Large intestine (tissue), 12 donors: ENCODE data around the gene EIF6. TPM values are rescaled to one million over a fixed set of nuclear protein-coding genes. Genes with fewer than 3 reads are reported as not detected.
A peak's percentile ranks its signal among the peaks of the same experiment; 100 is the strongest.

Experiments
- DNase-seq, 2 donors: peaks; one replicate each; pipeline versions ENCODE4 v3.0.0 to v3.0.0-alpha.2; 2013
- H3K27ac ChIP-seq: one replicate; pipeline ENCODE4 v1.5.1; 2013; ENCODE audit warnings: low read length
- H3K27me3 ChIP-seq: 2 replicates; pipeline ENCODE4 v1.6.1; 2013; ENCODE audit warnings: low read length; ENCODE audit not compliant: control insufficient read depth, insufficient read depth
- H3K36me3 ChIP-seq: 2 replicates; pipeline ENCODE4 v1.6.1; 2013; ENCODE audit warnings: low read length; ENCODE audit not compliant: control insufficient read depth, insufficient read depth
- H3K4me1 ChIP-seq: one replicate; pipeline ENCODE4 v1.6.1; 2013; ENCODE audit warnings: low read length; ENCODE audit not compliant: control insufficient read depth, insufficient read depth
- H3K4me3 ChIP-seq: one replicate; pipeline ENCODE4 v1.5.1; 2013; ENCODE audit warnings: low read length
- H3K9me3 ChIP-seq: one replicate; pipeline ENCODE4 v1.6.1; 2013; ENCODE audit warnings: mild to moderate bottlenecking, low read depth, low read length, moderate library complexity; ENCODE audit not compliant: control insufficient read depth
- WGBS: methylation state at CpG from one replicate; pipeline ENCODE4 v1.1.5; 2013; ENCODE audit warnings: low lambda C conversion rate; ENCODE audit not compliant: insufficient coverage; 5-methylcytosine and 5-hydroxymethylcytosine counted together
- long read RNA-seq, 11 donors: transcript quantifications; one replicate each; lab custom pipeline, GENCODE V29; 2026
- polyA plus RNA-seq: library from polyadenylated mRNA; unstranded; fragments of 120-200 nt; gene quantifications from one replicate; pipeline ENCODE4 v1.2.1, GENCODE V29; 2013

Gene EIF6
- 172 TPM for polyA plus RNA-seq
- long read RNA-seq, donor 1, transcript EIF6-201 (6 exons, 1,252 nt): minor isoform, 16 of 127 reads
- long read RNA-seq, donor 1, transcript EIF6-203 (7 exons, 1,289 nt): major isoform, 27 of 127 reads
- long read RNA-seq, donor 1, partial matches to known transcripts: 77 of 127 reads
- long read RNA-seq, donor 1, other reads (novel, unspliced or antisense): 5 of 127 reads
- long read RNA-seq, donor 2, transcript EIF6-201 (6 exons, 1,252 nt): minor isoform, 40 of 269 reads
- long read RNA-seq, donor 2, transcript EIF6-203 (7 exons, 1,289 nt): major isoform, 56 of 269 reads
- long read RNA-seq, donor 2, partial matches to known transcripts: 170 of 269 reads
- long read RNA-seq, donor 2, other reads (novel, unspliced or antisense): 0 of 269 reads
- long read RNA-seq, donor 3, transcript EIF6-203 (7 exons, 1,289 nt): major isoform, 104 of 383 reads
- long read RNA-seq, donor 3, transcript EIF6-206 (6 exons, 932 nt): minor isoform, 6 of 383 reads
- long read RNA-seq, donor 3, transcript EIF6-201 (6 exons, 1,252 nt): minor isoform, 33 of 383 reads
- long read RNA-seq, donor 3, partial matches to known transcripts: 232 of 383 reads
- long read RNA-seq, donor 3, other reads (novel, unspliced or antisense): 7 of 383 reads
- long read RNA-seq, donor 4, transcript EIF6-203 (7 exons, 1,289 nt): major isoform, 5 of 24 reads
- long read RNA-seq, donor 4, partial matches to known transcripts: 15 of 24 reads
- long read RNA-seq, donor 4, other reads (novel, unspliced or antisense): 0 of 24 reads
- long read RNA-seq, donor 5, transcript EIF6-201 (6 exons, 1,252 nt): minor isoform, 12 of 85 reads
- long read RNA-seq, donor 5, transcript EIF6-203 (7 exons, 1,289 nt): major isoform, 29 of 85 reads
- long read RNA-seq, donor 5, partial matches to known transcripts: 43 of 85 reads
- long read RNA-seq, donor 5, other reads (novel, unspliced or antisense): 0 of 85 reads
- long read RNA-seq, donor 6, transcript EIF6-201 (6 exons, 1,252 nt): minor isoform, 24 of 117 reads
- long read RNA-seq, donor 6, transcript EIF6-203 (7 exons, 1,289 nt): major isoform, 44 of 117 reads
- long read RNA-seq, donor 6, partial matches to known transcripts: 46 of 117 reads
- long read RNA-seq, donor 6, other reads (novel, unspliced or antisense): 0 of 117 reads
- long read RNA-seq, donor 7, transcript EIF6-203 (7 exons, 1,289 nt): major isoform, 16 of 35 reads
- long read RNA-seq, donor 7, transcript EIF6-201 (6 exons, 1,252 nt): minor isoform, 8 of 35 reads
- long read RNA-seq, donor 7, partial matches to known transcripts: 8 of 35 reads
- long read RNA-seq, donor 7, other reads (novel, unspliced or antisense): 0 of 35 reads
- long read RNA-seq, donor 8, transcript EIF6-201 (6 exons, 1,252 nt): minor isoform, 32 of 278 reads
- long read RNA-seq, donor 8, transcript EIF6-203 (7 exons, 1,289 nt): major isoform, 84 of 278 reads
- long read RNA-seq, donor 8, partial matches to known transcripts: 159 of 278 reads
- long read RNA-seq, donor 8, other reads (novel, unspliced or antisense): 0 of 278 reads
- long read RNA-seq, donor 9, transcript EIF6-203 (7 exons, 1,289 nt): major isoform, 75 of 237 reads
- long read RNA-seq, donor 9, transcript EIF6-201 (6 exons, 1,252 nt): minor isoform, 27 of 237 reads
- long read RNA-seq, donor 9, partial matches to known transcripts: 128 of 237 reads
- long read RNA-seq, donor 9, other reads (novel, unspliced or antisense): 5 of 237 reads
- long read RNA-seq, donor 10, transcript EIF6-203 (7 exons, 1,289 nt): major isoform, 60 of 139 reads
- long read RNA-seq, donor 10, transcript EIF6-206 (6 exons, 932 nt): minor isoform, 5 of 139 reads
- long read RNA-seq, donor 10, transcript EIF6-201 (6 exons, 1,252 nt): minor isoform, 27 of 139 reads
- long read RNA-seq, donor 10, partial matches to known transcripts: 45 of 139 reads
- long read RNA-seq, donor 10, other reads (novel, unspliced or antisense): 0 of 139 reads
- long read RNA-seq, donor 11, transcript EIF6-203 (7 exons, 1,289 nt): major isoform, 53 of 107 reads
- long read RNA-seq, donor 11, transcript EIF6-201 (6 exons, 1,252 nt): minor isoform, 11 of 107 reads
- long read RNA-seq, donor 11, partial matches to known transcripts: 38 of 107 reads
- long read RNA-seq, donor 11, other reads (novel, unspliced or antisense): 0 of 107 reads

DNA sequence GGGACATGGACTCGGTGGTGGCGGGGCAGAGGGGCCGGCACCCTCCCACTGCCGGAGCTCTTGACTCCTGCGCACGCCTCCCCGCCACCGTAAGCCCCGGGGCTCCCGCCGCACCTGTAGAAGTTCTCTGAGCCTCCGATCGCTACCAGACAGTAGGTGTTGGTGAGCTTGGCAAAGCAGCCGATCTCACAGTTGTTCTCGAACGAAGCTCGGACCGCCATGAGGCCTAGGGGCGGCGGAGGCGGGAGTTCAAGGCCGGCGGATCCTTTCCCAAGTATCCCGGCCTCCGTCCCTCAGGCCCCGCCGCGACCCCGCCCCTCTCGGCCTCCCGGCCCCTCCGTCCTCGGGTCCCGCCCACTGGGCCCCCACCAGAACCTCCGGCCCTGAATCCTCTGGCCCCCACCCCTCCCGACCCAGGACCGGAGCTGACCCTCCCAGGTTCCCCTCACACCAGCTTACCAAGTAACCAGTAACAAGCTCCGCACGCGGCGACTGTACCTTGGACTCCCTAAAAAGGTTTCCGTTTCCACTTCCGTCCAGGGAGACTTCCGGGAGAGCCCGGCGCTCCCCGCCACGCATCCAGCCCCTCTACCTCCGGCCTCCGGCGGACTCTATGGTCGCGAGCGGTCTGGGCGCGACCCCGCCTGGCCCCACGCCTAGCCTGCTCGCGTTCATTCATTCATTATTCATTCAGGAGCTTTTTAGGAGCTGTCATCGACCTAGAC, at the start of gene EIF6:
Gene EIF6, minus strand, starts transcription at position 506 of the 725 bp plus-strand sequence. Its CDS starts 285 bp downstream, at position 221.
- Histone ChIP-seq H3K27me3 (no peaks in the 10 kb centered on the region), H3K27ac (peak within 1 kb of the TSS; percentile 94), H3K36me3 (peaks cover 35% of the 10 kb centered on the region), H3K9me3 (no peaks in the 10 kb centered on the region), H3K4me1 (peaks cover 39% of the 10 kb centered on the region), H3K4me3 (peak within 1 kb of the TSS; percentile 98)
- no CpG with 5 or more reads among the region's 61 CpGs for WGBS
- DNase-seq: peak; percentile 87 to 96

DNA sequence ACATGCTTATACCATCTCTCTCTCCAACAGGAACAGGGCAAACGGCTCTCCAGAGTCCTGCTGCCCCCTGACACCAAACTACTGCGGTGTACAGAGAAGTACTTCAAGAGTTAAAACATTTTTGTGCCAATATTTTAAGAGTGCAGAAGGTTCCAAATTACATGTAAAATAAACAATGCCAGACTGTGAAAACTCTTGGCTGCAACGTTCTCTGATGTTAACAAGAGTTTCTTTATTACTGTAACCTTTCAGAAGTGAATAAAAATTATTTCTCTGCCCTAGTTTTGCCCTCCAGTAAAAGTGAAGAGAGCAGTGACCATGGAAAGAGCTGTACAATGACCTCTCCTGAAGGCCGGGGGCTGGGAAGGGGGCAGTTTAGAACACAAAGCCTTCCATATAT, 49.0 kb upstream of the EIF6 start:
- Histone ChIP-seq H3K27ac (no peak overlapping the region), H3K4me1 (peaks cover 12% of the 10 kb centered on the region)
- no CpG with 5 or more reads among the region's 4 CpGs for WGBS

DNA sequence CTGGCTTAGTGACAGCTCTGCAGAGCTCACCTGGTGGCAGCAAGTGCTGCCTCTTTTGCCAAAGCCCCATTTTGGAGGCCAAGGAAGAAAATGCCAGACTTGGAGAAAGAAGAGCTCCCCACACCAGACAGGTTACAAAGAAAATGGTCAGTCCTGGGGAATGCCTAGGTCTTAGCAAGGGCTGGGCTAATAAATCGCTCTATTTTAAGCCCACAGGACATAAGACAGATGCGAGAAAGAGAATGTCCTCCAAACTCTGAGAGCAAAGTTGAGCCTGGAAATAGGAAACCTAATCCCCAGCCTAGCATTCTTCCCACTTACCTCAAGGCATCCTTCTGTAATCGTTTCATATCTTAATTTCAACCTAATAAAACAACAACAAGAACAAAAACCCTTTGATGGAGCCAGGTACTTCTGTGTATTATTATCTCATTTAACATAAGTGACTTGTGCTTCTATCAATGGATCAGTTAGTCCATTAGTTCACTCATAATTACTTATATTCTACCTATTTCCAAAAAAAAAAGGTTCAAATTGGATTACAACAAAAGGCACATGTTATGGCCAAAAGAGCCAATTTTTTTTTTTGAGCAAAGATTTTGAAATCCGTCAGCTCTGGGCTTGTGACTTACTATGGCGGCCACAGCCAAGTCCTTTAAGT, 48.1 kb upstream of the EIF6 start:
- Histone ChIP-seq H3K27ac (no peak overlapping the region), H3K27me3 (no peaks in the 10 kb centered on the region), H3K36me3 (peaks cover 2% of the 10 kb centered on the region), H3K4me3 (no peak overlapping the region), H3K4me1 (peaks cover 21% of the 10 kb centered on the region), H3K9me3 (no peaks in the 10 kb centered on the region)
- 83% methylated on average over 1 of the region's 5 CpGs for WGBS
- DNase-seq: no peak

More for the DNA sequence above, 49.0 kb upstream of the EIF6 start:
- DNase-seq: no peak
- Histone ChIP-seq H3K27me3 (no peaks in the 10 kb centered on the region), H3K4me3 (no peak overlapping the region), H3K36me3 (peaks cover 2% of the 10 kb centered on the region), H3K9me3 (no peaks in the 10 kb centered on the region)

DNA sequence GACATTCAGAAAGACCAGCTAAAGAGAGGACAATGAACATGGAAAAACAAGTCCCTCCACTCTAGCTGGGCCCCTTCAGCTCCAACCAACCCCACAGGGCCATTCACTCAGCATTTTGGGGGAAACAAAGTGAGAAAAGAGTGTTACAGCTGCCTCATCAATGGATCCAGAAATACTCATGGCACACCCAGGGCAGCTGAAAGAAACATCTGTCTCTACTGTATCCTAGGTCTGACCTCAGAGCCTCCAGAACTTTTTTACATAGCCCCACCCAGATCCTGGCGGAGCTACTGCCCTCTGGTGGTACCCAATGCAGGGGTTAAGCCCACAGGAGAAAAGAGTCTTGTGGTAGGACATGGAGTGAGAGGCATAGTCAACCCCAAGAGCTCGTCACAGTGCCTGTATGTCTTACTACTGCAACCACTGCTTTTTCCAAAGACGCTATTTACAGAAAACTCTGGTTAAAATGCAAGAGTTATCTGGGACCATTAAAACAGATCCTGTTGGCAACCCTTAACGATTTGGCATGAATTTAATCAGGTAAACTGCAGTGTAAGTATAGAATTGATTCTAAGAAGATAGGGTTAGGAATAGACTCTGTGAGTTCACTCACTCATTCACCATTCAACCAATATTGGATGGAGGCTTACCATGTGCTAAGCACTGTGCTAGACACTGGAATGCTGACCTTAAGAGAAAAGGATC, 45.0 kb upstream of the EIF6 start:
- H3K4me1 ChIP-seq: peaks cover 41% of the 10 kb centered on the region
- H3K36me3 ChIP-seq: peaks cover 2% of the 10 kb centered on the region
- H3K27me3 ChIP-seq: no peaks in the 10 kb centered on the region
- no peaks in the 10 kb centered on the region for H3K9me3 ChIP-seq
- no peak overlapping the region for H3K4me3 ChIP-seq
- WGBS: no CpG with 5 or more reads among the region's 4 CpGs
- H3K27ac ChIP-seq: peak overlapping the region; percentile 84
- DNase-seq: peak; percentile 57 to 68

DNA sequence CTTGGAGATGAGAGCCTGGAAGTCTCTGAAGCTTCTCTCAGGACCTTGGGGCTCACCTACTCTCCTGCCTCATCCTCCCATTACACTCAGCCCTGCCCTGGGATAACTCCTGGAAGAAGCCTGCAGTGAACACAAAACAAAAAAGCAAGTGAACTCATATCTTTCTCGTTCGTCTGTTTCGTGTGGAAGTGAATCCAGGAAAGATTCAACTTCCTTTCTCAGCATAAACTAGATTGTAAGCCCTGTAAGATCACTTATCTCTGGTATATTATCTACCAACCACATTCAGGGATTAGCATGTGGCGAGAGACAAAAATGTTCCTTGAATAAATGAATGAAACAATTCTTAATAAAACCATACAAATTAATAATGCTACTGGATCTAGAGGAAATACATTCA, 44.1 kb upstream of the EIF6 start:
- peak overlapping the region; percentile 84 for H3K27ac ChIP-seq
- no peaks in the 10 kb centered on the region for H3K9me3 ChIP-seq
- H3K4me3 ChIP-seq: no peak overlapping the region
- 90% methylated on average over 2 of the region's 4 CpGs for WGBS
- H3K4me1 ChIP-seq: peaks cover 41% of the 10 kb centered on the region
- peaks cover 2% of the 10 kb centered on the region for H3K36me3 ChIP-seq
- DNase-seq: no peak
- H3K27me3 ChIP-seq: no peaks in the 10 kb centered on the region

DNA sequence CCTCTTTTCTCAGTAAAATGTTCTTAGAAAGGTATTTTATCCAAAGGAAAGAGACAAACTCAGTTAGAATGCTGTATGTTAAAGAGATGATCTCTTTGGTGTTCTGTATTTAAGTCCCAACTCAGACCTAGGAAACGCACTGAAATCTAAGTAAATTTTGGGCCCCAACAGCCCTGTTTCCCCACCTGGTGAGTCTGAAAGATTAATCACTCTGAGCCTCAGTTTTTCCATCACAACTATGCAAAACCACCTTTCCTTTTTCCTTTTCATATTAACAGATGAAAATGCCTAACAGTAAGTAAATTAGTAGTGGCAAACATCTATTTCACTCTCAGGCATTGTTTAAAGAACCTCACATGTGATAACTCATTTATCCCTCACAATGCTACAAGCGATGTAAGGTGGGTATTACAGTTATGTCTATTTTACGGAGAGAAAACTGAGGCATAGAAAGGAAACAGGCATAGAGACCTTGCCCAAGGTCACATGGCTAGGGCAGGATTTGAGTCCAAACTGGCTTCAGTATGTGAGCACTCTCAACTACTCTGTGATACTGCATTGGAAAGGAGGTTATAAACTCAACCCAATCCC, 43.6 kb upstream of the EIF6 start:
- H3K4me3 ChIP-seq: no peak overlapping the region
- no CpG with 5 or more reads among the region's 3 CpGs for WGBS
- peaks cover 2% of the 10 kb centered on the region for H3K36me3 ChIP-seq
- DNase-seq: no peak
- H3K27me3 ChIP-seq: no peaks in the 10 kb centered on the region
- H3K27ac ChIP-seq: peak overlapping the region; percentile 84
- H3K4me1 ChIP-seq: peaks cover 41% of the 10 kb centered on the region
- no peaks in the 10 kb centered on the region for H3K9me3 ChIP-seq

DNA sequence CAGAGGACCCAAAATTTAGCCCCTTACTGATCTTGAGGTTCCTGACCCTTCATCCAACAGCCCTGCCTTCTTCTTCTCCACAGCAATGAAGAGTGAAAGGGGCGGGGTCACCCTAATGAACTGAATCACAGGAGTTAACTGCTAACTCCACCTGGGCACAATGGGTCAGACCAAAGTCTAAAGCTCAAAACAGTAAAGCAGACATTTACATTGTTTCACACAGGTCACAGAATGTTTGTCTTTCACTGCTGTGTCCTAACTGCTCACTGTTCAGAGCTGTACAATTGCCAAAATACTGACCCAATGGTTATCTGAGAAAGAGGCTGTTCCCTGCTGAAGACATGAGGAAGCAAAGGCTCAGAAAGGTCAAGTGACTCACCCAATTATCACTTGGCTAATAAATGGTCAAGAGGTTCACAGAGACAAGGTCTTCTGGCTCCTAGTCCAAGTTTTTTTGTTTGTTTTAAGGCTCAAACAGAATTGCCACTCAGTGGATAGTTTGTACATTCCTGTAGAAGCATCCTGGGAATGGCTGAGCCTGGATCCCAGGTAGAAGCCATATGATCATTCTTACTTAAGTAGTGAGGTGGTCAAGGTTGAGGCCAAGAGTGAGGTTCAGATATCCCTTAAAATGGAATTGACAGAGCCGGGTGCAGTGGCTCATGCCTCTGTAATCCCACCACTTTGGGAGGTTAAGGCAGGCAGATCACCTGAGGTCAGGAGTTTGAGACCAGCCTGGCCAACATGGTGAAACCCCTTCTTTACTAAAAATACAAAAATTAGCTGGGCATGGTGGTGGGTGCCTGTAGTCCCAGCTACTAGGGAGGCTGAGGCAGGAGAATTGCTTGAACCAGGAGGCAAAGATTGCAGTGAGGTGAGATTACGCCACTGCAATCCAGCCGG, 42.8 kb upstream of the EIF6 start:
- Histone ChIP-seq H3K27me3 (no peaks in the 10 kb centered on the region), H3K9me3 (no peaks in the 10 kb centered on the region), H3K4me1 (peaks cover 41% of the 10 kb centered on the region), H3K36me3 (no peaks in the 10 kb centered on the region), H3K4me3 (no peak overlapping the region), H3K27ac (peak overlapping the region; percentile 84)
- 55% methylated on average over 2 of the region's 4 CpGs for WGBS
- peak; percentile 89 to 97 for DNase-seq
